ENCODE data around the gene MXRA7.

The MXRA7 gene

DNA sequence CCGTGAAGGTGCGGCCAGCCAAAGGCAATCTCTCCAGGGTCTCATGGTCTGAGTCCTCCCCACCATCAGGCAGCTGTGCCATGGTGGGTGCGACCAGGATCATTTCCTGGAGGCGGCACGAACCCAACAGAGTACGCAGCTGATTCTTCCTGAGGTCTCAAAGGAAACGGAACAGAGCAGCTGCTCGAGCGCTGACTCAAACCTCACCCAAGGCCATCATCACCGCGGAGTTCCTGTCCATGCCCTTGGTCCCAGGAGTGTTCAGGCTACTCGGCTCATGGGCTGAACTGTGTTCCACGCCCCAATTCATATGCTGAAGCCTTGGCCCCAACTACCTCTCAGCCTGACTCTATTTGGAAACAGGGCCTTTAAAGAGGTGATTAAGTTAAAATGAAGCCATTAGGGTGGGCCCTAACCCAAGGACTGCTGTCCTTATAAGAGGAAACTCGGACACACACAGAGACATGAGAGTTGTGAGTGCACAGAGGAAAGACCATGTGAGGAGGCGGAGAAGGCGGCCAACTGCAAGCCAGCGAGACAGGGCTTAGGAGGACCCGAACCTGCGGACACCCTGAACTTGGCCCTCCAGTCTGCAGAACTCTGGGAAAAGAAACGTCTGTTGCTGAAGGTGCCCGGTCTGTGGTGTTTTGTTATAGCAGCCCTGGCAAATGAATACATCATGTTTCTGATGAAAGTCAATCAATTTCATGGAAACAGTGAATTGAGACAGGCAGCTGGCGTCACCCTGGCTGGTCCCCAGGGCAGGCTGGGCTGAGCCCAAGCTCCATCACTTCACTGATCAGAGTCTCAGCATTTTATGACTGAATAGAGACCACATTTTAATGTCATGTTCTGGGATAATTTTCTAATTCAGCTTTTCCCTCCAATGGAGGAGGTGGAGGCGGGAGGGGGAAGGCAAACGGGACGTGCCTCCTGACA is 13.7 kb downstream of the MXRA7 start:
- DNase-seq (ENCODE audit: low spot score): no peak

DNA sequence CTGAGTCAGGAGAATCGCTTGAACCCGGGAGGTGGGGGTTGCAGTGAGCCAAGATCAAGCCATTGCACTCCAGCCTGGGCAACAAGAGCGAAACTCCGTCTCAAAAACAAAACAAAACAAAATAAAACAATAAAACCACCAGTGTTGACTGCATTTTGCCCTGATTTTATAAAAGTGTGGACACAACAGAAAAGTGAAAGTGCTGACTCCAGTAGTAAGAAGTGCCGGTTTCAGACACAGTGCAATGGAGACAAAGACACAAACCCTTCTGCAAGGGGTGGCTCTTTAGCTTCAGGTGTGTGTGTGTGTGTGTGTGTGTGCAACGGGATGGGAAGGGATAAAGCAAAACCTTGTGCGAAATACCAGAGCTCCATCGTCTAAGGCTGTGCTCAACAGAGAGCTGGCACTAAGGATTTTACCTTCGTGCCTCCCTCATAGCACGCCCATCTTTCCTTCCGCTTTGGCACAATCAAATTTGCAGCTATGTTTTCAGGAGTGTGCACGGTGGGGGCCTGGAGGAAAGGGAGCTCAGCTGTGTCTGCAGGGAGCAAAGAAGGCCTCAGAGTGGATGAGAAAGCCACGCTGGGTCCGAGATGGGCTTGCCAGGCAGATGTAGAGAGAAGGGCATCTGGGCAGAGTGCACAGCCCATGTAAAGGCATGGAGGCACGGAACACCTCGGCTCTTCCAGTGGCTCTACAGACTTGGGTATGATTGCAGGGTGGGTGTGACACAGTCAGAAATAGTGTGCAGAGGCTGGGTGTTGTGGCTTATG is 15.5 kb downstream of the MXRA7 start:
- no peak for DNase-seq (ENCODE audit: low spot score)

DNA sequence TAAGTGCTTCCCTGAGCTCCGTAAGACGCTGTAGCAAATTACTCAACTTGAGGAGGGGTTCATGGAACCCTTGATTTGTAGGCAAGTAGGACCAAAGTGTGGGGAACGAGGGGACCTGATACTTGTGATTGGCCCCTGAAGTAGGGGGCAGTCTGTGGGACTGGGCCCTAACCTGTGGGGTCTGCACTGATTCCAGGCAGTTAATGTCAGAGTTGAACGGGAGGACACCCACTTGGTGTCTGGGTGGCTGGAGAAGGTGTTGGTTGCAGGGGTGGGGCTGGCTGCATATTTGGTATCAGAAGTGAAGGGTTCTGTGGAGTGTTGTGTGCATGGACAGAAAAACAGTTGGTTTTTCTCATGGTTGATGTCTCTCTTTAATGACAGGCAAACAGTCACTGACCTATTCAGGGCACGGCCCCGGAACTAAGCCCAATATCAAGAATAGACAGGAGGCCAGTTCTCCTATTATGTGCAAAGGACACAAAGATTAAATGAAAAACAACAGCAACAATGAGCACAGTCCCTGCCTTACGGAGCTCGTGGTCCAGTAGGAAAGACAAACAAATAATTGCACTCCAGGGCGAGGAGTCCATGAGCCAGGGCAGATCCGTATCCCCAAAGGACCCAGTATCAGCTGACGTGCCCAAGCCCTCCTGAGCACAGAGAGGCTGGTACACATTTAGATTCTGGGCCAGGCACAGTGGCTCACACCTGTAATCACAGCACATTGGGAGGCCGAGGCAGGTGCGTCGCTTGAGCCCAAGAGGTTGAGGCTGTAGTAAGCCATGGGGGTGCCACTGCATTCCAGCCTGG is 19.2 kb downstream of the MXRA7 start:
- DNase-seq (ENCODE audit: low spot score): no peak

DNA sequence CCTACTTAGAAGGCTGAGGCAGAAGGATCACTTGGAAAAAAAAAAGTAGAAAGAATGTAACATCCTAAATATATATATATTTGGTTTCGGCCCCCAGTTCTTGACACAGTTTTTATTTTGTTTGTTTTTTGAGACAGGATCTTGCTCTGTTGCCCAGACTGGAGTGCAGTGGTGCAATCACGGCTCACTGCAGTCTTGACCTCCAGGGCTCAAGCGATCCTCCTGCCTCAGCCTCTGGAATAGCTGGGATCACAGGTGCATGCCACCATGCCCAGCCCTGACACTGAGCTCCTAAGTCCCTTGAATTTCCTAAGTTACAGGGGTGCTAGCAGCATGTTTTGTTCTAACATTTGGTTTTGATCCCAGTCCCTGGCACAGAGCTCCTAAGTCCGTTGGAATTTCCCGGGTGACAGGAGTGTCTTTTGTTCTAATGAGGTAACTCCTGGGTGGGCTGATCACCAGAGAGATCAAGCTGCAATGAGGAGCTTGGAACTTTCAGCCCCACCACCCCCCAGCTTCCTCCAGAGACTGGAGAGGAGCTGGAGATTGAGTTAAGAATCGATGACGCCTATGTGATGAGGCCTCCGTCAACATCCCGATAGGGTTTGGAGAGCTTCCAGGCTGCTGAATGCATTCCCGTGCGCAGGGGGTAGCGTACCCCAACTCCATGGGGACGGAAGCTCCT is 20.0 kb downstream of the MXRA7 start:
- no peak for DNase-seq (ENCODE audit: low spot score)

DNA sequence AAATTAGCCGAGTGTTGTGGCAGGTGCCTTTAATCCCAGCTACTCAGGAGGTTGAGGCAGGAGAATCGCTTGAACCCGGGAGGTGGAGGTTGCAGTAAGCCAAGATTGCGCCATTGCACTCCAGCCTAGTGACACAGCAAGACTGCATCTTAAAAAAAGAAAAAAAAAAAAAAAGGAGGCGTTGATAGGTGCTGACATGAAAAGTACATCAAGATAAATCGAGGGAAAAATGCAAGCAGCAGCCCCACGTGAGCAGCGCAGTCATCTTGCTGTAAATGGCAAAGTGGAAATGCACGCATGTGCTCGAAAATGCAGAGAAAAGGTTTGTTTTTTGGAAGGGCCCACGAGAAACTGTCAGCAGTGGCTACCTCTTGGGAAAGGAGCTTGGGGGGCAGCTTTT is 20.9 kb downstream of the MXRA7 start:
- DNase-seq (ENCODE audit: low spot score): no peak

DNA sequence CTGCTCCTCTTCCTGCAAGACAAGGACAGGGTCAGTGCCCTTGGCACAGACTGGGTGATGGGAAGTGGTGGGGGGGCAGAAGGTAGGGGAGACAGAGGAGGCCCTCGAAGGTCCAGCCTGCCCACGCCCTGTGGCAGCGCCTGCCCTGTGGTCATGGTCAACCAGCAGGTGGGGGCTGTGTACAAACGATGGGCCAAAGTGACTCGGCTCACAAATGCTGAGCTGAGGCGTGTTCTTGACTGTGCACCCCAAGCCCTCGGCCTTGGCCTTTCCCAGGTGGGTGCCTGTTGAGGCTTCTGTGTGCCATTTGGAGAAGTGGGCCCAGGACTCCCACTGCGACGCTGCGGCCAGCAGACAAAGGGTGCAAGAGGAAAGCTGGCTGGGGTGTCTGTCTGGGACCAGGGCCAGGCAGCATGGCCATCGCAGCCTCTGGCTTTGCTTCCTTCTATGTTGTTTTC is 22.6 kb downstream of the MXRA7 start:
- DNase-seq (ENCODE audit: low spot score): no peak

DNA sequence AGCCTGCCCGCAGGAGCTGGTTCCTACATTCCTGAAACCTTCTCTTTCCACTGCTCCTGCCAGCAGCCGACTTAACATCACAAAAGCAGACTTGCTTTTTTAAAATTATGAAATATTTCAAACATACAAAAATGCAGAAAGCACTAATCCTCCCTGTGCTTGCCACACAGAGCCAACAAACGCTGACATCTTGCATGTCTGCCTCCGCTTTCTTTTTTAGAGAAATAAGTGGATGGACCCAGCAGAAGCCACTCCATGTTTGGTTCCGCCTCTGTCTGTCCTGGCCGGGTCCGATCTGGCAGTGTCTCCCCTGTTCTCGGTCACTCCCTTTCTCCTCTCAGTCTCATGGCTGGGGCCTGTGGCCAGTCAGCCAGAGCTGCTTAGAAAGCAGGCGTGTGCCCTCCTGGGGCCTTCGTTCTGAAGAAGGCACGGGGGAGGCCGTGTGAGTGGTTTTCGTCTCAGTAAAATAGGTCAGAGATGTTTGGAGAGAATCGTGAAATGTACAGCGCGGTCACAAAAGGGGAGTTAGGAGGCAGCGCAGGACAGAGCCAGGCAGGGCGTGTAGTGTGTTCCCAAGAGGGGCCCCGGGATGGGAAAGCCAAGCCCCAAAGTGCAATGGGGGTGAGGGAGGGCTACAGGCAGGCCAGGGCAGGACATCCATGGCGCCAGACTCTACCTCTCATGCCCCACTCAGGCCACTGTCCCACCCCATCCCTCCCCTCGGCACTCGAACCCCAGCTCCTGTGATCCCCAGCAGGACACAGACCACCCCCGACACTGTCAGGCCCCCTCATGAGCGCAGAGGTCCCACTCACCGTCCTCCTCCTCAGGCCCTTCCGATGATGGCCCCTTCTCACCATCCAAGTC is 23.2 kb downstream of the MXRA7 start:
- no peak for DNase-seq (ENCODE audit: low spot score)

DNA sequence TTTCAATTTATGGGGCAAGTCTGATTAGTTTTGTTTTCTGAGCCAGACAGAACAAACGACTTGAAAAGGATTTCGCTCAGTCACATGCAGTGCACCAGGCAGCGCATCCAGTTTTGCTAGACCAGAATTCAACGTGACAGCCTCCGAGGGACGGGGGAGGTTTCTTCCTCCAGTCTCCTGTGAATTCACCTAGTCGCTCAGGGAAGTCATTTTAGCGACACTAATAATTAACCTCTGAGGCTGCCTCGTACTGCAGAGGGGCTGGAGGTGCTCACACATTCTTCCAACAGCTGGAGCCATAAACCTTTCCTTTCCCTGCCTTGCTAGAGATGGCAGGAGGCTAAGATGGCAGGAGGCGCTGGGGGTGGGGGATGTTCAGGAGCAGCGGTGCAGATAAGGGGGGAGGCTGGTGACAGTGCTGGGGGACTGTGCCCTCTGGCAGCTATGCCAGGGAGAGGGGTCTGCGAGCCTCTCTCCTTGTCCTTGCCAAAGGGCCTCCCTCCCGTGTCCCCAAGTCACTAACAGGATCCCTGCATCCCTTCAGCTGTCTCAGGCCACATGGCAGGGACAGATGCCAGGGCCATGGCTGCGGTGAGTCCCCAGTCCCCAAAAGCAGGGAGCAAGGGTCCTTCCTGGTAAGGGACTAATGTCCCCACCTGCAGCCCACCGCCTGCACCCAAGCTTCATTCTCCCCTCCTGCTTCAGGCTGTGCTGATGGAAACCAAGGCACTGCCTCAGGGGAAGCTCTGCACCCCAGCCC is 24.0 kb downstream of the MXRA7 start:
- no peak for DNase-seq (ENCODE audit: low spot score)

DNA sequence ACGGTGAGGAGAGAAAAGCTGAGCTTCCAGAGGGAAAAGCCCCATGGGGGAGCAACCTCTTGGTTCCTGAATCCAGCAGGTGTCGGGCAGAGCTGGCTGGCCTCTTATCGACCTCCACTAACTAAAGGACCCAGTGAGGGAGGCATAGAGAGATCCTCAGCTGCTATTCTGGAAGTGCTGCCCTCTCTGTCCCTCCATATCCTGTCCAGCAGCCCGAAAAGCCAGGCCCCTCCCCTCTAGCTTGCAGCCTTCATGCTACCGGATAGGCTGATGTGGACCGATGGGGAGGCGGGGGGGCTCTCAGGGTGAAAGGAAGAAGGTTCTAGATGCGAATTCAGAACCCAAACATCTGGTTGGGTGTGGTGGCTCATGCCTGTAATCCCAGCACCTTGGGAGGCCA is 24.9 kb downstream of the MXRA7 start:
- DNase-seq (ENCODE audit: low spot score): no peak

DNA sequence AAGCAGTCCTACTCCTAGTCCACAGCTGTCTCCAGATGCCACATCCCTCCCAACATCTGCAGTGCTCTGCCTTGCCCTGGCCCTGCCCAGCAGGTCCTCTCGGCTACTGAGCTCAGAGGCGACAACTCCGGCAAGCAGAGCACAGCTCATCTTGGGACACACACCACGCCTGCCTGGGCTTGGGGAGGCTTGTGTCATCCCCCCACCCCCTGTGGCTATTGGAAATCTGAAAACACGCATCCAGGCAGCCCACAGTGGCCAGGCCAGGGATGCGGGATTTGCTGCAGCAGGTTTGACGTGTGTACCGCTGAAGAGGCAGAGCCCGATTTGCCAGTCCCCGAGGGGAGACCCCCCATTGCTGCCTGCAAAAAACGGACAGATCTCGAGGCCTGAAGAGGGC is 25.4 kb downstream of the MXRA7 start:
- no peak for DNase-seq (ENCODE audit: low spot score)

DNA sequence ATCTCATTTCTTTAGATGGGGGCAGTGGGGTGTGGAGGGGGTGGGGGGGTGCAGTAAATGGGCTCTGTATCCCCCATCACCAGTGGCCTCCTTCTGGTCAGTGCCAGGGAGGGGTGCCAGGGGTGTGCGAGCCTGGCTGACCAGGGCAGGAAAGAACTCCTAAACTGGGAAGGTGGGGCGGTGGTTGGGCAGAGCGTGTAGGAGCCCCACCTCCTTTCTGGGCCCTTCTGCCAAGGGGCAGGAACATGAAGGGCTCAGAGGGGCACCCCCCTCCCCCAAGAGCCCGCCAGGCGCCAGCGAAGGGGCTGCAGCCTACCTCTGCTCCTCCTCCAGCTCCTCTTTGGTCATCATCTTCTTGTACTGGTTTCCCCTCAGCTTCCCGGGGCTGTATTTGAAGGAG is 26.0 kb downstream of the MXRA7 start:
- DNase-seq (ENCODE audit: low spot score): no peak

DNA sequence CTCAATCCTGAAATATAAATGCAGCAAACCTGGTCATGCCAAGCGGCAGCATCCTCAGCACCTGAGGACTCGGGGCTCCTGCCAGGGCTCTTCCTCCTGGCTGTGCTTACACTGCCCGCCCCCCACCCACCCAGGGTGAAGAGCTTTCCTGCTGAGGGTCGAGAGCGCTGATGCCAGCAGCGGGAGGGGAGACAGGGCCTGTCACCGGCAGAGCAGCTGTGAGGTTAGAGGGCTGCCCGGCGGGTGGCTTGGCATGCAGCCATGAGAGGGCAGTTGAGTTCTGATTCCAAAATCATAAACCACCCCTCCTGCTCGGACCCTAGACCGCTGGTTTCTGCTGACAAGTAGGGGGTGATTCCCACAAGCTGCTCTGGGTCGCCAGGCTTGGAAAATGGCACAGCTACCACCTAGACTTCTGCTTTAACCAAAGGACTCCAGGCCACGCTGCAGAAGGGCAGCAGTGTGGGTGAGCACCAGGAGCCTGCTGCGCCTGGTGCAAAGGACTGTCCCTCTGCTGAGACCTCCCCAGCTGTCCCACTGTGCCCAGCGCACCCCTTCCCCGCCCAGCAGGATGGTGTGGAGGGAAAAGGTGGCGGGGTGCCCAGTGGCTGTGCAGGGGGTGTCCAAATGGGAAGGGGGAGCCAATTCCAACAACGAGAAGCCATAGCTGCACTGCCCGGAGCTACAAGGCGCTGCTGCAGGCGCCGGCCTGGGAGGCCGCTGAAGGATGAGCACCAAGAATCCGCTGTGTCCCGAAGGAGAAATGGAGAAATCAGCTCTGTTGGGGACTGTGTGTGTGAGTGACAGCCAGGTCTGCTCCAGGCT is 26.6 kb downstream of the MXRA7 start:
- DNase-seq (ENCODE audit: low spot score): no peak

DNA sequence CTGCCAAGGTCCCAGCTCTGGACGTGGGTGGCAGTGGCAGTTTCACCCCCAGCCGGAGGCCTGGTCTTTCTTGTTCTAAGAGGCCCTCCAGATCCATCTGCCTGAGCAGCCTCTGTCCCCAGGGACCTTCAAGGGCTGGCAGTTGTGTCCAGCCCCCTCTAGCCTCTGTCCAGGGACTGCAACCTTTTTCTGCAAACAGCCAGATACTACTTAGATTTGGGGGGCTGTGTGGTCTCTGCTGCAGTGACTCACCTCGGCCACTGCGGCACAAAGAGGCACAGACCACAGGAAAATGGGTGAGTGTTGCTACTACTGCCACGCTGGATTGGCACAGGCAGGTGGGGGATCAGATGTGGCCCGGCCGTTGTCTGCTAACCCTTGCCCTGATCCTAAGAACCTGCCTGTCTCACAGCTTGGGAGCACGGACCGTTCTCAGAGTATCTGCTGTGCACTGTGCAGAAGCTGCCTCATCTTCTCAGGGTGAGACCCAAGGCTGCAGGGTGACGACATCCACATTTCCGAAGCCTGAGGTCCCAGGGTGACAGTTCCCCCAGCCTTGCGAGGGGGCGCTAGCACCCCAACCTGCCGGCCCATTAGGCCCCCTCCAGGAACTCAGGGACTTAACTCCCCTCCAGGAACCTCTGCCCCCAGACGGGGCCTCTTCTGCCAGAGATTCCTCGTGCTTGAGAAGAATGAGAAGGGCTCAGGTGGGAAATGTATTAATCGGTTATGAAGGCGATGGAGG is 27.6 kb downstream of the MXRA7 start:
- DNase-seq (ENCODE audit: low spot score): no peak

DNA sequence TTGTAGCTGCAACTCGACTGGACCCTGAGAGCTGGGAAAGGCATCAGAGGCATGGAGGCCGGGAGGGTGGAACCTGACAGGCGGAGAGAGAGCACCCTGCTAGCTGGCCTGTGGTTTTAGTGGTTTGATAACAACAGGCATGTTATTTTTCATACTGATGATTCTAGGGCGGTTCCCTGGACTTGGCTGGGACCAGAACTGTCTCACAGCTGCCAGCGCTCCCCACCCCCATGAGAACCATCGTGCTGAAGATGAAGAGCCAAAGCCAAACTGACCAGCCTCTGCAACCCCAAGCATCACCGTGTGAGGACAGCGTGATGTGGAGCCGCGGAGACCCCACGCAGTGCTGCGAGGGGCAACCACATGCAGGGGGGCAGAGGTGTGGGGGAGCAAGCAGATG is 28.5 kb downstream of the MXRA7 start:
- no peak for DNase-seq (ENCODE audit: low spot score)

DNA sequence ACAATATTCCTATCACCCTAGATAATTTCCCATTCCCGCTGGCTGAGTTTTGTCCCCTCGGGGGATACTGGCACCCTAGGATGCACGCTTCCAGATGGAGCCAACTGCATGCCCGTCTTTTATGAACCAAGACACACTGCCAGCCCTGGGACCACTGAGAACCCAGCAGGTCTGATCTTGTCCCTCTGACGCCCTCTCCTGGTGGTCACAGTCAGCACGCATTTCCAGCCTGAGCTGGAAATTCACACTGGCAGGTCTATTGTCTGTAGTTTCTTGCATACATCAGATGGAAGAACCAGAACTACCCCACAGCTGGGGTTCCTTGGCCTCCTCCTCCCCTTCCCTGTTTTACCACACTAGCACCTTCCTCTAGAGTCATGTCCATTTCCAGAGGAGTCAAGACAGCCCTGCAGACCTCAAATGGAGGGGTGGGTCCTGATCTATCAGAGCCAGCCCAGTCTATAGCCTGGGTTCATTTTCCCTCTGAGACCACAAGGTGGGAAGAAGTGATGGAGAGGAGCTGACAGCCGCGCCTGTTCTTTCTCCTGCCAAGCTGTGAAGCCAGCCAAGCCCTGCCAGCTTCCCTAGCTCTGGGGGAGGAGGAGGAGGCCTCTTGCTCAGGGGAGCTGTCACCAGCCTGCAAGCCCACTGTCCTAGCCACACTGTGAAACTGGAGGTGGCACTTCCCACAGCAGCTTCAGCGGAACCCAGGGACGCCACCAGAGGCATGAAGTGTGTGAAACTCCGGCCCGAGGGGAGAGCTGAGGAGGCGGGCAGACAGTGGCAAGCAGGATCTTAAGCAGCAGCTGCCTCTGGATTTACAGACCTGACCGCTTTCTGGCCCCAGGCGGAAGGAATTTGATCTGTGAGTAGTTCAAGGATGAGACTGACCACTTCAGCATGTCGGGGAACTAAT is 29.3 kb downstream of the MXRA7 start:
- DNase-seq (ENCODE audit: low spot score): peak; percentile 90

DNA sequence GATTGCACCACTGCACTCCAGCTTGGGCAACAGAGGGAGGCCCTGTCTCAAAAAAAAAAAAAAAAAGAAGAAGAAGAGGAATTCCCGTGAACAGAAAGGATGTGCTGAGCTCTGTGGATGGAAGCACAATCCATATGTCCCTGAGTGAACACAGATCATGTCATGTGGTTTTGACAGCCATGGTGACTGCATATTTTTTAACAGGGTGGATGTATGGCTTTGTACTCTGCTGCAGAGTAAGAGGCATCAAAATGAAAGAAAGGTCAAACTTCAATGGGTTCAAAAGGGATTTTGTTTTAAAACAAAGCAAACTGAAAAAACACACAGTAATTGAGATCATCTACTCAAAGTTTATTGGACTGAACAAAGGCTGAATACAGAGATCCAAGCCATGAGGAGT is 31.5 kb downstream of the MXRA7 start:
- DNase-seq (ENCODE audit: low spot score): no peak

DNA sequence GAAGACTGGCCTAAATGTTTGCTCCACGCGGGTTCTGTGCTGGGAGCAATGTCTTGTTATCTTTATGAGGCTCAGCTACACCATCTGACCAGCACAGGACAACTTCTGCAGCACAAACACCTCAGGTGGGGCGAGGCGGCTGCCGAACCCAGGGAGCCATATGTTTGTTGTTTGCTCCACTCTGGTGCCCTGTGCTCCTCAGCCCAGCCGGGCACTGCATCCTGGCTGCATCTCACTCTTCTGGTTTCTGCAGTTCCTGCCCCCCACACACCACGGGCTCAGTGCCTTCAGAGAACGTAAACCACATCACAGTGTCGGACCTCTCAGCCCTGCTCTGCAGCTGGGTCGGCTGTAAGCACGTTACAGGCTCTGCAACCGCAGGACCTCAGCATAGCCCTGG is 32.4 kb downstream of the MXRA7 start:
- no peak for DNase-seq (ENCODE audit: low spot score)
